ENCODE measurements around the gene AHNAK.

AHNAK gene

GRCh38 chr11:62406034-62406433 lies 140.6 kb downstream of the AHNAK start:
- DNase-seq (ENCODE audit: low read depth in 3 of 3), result no peak

- DNase-seq (ENCODE audit: low read depth in 3 of 3), result no peak
These were observed 141.7 kb downstream of the AHNAK start for GRCh38 chr11:62404901-62405300.

DNA sequence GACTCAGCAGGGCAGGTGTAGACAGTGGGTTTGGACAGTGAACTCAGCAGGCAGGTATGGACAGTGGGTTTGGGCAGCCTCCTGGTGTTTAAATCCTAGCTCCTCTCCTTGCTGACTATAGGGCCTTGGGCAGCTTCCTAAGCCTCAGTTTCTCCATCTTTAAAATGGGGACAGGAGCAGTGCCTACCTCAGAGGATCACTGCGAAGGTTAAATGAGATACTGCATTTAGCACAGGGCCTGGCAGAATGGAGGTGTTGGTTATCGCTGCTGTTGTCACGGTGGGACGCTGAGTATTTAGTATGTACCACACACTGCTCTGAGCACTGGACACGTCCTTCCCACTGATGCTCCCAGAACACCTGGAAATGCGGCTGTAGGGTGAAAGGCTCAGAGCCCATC lies 142.2 kb downstream of the AHNAK start:
- DNase-seq (ENCODE audit: low read depth in 3 of 3), result no peak

GRCh38 chr11:62402960-62403730 lies 143.5 kb downstream of the AHNAK start:
- no peak for DNase-seq (ENCODE audit: low read depth in 3 of 3)

- DNase-seq (ENCODE audit: low read depth in 3 of 3), result peak; percentile 34 to 51 (median 35)
These were observed 144.2 kb downstream of the AHNAK start for GRCh38 chr11:62402226-62402959.

- no peak for DNase-seq (ENCODE audit: low read depth in 3 of 3)
These were observed 144.8 kb downstream of the AHNAK start for GRCh38 chr11:62401811-62402210.

GRCh38 chr11:62401356-62401755 lies 145.2 kb downstream of the AHNAK start:
- DNase-seq (ENCODE audit: low read depth in 3 of 3), result no peak

DNA sequence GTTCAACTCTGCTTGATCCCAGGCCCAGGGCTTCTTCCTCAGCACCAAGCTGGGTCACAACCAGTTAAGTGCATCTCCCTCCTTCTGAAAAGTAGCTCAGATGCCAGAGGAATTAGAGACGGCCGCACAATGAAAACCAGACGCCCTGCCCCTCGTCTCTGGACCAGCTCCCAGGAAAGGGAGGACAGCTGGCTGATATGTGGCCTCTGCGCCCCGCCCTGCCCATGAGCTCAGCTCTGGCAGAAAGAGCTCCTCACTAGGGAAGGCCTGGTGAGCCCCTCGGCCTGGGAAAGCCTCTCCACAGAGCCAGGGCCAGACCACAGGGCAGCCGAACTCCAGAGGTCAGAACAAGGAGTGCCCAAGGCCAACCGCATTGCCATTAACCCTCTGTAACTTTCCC lies 145.8 kb downstream of the AHNAK start:
- no peak for DNase-seq (ENCODE audit: low read depth in 3 of 3)

DNA sequence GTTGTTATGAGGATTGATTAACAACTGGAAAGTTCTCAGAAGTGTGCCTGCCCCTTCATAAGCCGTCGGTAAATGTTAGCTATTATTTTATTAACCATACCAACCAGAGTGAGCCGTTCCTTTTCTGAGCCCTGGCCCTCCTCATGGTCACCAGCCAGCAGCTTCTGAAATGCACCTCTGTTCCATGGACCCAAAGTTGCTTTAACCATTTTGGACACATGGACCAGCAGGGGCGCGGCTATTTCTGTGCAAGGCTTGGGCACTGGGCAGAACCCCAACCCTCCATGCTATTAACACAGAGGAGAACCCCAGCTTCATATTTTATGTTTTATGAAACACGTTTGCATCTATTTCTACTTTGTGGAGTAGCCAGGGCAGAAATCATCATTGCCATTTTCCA lies 146.3 kb downstream of the AHNAK start:
- no peak for DNase-seq (ENCODE audit: low read depth in 3 of 3)

GRCh38 chr11:62399878-62400266 lies 146.7 kb downstream of the AHNAK start:
- DNase-seq (ENCODE audit: low read depth in 3 of 3), result no peak

DNA sequence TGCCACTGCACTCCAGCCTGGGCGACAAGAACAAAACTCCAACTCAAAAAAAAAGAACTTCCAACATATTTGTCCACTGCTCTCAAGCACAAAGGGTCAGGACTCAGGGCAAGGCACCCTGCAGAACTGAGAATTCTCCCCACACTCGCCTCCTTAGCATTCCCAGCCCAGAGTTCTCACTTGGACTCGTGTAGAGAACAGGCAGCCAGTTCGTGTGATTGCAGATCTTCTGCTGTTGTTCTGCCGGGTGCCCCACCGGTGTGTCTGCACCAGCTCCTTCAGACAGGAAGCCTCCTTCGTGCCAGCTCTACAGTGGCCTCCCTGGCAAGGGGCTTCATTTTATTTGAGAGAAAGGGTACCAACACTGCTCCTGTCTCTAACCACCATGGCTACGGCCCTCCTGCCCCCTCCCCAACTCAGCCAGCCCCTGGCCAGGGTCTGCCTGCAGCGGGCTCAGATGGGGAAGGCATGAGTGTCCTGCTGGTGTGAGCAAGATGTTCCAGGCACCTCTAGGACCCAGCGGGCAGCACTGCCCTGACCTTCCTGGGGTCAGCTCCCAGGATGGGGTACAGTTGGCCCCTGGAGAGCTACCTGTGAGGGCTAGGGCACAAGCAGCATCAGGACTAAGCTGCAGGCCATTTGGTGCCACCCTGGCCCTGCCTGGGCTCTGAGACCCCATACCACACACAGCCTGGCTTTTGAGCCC lies 147.3 kb downstream of the AHNAK start:
- no peak for DNase-seq (ENCODE audit: low read depth in 3 of 3)

DNA sequence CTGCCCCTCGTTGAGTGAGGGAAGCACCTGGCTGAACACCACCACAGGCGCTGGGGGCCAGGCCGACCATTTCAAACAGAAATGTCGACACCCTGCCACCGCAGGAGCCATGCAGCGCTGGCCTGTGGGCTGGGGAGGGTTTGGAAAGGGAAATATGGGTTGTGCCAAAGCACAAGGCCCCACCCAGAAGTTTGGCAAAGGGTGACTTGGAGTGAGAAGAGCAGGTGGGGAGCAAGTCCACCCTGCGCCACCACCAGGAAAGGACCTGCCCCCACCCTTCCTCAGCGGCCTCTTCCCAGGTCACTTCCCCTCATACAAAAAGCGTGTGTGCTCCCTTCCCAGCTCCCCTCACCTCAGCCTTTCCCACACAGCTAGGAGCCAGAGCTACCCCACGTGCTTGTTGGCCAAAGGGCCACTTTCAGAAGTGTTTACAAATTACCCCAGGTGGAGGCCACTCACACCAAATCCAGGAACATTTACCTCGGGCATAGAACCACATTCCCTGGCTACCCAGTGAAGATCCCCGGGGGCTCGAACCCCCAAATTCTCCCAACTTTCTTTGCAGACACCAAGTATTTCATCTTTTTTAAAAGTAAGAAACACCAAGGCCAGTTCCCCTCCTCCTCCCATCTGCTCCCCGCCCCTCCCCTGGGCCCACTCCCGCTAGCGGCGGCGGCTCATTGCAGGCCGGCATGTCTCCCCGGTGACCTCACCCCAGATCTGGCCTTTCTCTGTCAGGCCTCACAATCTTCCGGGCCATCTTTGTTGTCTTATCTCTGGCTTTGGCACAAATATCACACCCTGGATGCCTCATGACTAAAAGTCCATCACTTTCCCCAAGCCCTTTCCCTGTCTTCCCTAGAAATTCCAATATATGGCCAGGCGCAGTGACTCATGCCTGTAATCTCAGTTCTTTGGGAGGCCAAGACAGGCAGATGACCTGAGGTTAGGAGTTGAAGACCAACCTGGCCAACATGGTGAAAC lies 148.3 kb downstream of the AHNAK start:
- DNase-seq (ENCODE audit: low read depth in 3 of 3), result no peak

GRCh38 chr11:62395885-62396551 lies 150.6 kb downstream of the AHNAK start:
- DNase-seq (ENCODE audit: low read depth in 3 of 3), result no peak

GRCh38 chr11:62394825-62395538 lies 151.6 kb downstream of the AHNAK start:
- peak; percentile 11 to 38 (median 22) for DNase-seq (ENCODE audit: low read depth in 3 of 3)

DNA sequence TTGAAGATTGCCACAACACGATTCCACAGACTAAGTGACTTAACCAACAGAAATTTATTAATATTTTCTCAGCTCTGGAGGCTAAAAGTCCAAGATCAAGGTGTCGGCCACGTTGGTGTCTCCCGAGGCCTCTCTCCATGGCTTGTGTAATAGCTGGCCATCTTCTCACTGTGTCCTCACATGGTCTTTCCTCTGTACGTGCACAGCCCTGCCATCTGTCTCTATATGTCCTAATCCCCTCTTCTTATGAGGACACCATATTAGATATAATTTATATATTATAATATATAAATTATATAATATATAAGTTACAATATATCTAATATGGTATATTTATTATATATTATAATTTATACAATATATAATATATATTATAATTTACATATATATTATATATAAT lies 152.9 kb downstream of the AHNAK start:
- DNase-seq (ENCODE audit: low read depth in 3 of 3), result no peak

DNA sequence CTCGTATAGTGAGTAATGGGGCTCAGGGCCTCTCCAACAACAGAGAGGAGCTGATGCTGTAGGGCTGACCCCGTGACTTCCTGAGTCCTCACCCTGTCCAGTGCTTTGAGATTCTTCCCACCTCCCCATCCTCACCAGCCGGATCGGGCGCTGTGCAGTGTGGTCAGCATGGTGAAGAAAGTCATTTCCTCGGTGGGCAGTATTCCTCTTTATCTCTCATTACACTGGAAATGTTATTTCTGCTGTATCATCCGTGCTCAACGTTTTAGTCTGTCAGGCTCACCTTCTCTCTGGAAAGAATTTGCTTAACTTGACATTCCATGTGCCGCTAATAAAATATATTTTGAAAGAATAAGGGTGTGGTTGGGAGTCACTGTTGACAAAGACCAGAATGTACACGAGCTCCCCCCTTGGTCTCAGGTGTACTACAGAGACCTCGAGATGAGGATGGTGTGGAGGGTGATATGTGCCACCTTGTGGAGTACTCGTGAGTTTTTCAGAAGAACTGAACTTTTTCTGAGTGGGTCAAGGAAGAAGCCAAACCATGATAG lies 153.5 kb downstream of the AHNAK start:
- no peak for DNase-seq (ENCODE audit: low read depth in 3 of 3)

- no peak for DNase-seq (ENCODE audit: low read depth in 3 of 3)
These were observed 154.1 kb downstream of the AHNAK start for GRCh38 chr11:62392506-62392905.

GRCh38 chr11:62391642-62392425 lies 154.8 kb downstream of the AHNAK start:
- no peak for DNase-seq (ENCODE audit: low read depth in 3 of 3)

- DNase-seq (ENCODE audit: low read depth in 3 of 3), result no peak
These were observed 155.9 kb downstream of the AHNAK start for GRCh38 chr11:62390722-62391121.

Data from stimulated activated CD4-positive, alpha-beta T cell treated with anti-CD3 and anti-CD28 coated beads, TNF-alpha, amount 100 ng/mL, for 24 hours (primary cell).